ENCODE data around the gene LRRC4C.

The LRRC4C gene

GRCh38 chr11:41246399-41246745, 213.1 kb downstream of the LRRC4C start:
- DNase-seq, result no peak

GRCh38 chr11:41245704-41246398, 213.6 kb downstream of the LRRC4C start:
- no peak for DNase-seq

GRCh38 chr11:41245184-41245583, 214.3 kb downstream of the LRRC4C start:
- no peak for DNase-seq

- DNase-seq, result no peak
Observed at GRCh38 chr11:41237382-41237781, 222.1 kb downstream of the LRRC4C start.

- DNase-seq, result no peak
Observed at GRCh38 chr11:41235668-41236067, 223.8 kb downstream of the LRRC4C start.

- DNase-seq, result no peak
Observed at GRCh38 chr11:41225856-41226633, 233.4 kb downstream of the LRRC4C start.

GRCh38 chr11:41222236-41222635, 237.2 kb downstream of the LRRC4C start:
- DNase-seq, result no peak

- DNase-seq, result no peak
Observed at GRCh38 chr11:41206388-41206787, 253.1 kb downstream of the LRRC4C start.

- no peak for DNase-seq
Observed at GRCh38 chr11:41201156-41201555, 258.3 kb downstream of the LRRC4C start.

- no peak for DNase-seq
Observed at GRCh38 chr11:41190437-41191082, 268.9 kb downstream of the LRRC4C start.

GRCh38 chr11:41189701-41190436, 269.6 kb downstream of the LRRC4C start:
- no peak for DNase-seq

GRCh38 chr11:41177791-41178190, 281.7 kb downstream of the LRRC4C start:
- DNase-seq, result no peak

GRCh38 chr11:41175304-41175972, 284.0 kb downstream of the LRRC4C start:
- DNase-seq, result no peak

GRCh38 chr11:41146326-41146725, 313.1 kb downstream of the LRRC4C start:
- no peak for DNase-seq

- no peak for DNase-seq
Observed at GRCh38 chr11:41145420-41145819, 314.0 kb downstream of the LRRC4C start.

GRCh38 chr11:41134971-41135370, 324.5 kb downstream of the LRRC4C start:
- DNase-seq, result no peak

- DNase-seq, result no peak
Observed at GRCh38 chr11:41133023-41133422, 326.4 kb downstream of the LRRC4C start.

GRCh38 chr11:41121600-41121999, 337.9 kb downstream of the LRRC4C start:
- DNase-seq, result no peak

GRCh38 chr11:41119484-41119883, 340.0 kb downstream of the LRRC4C start:
- DNase-seq, result no peak

GRCh38 chr11:41118521-41118920, 340.9 kb downstream of the LRRC4C start:
- DNase-seq, result no peak

- no peak for DNase-seq
Observed at GRCh38 chr11:41116970-41117369, 342.5 kb downstream of the LRRC4C start.

GRCh38 chr11:41115066-41115465, 344.4 kb downstream of the LRRC4C start:
- DNase-seq, result no peak

- DNase-seq, result no peak
Observed at GRCh38 chr11:41113160-41113559, 346.3 kb downstream of the LRRC4C start.

Data from CD4-positive, alpha-beta T cell treated with Interleukin-10 for 1 hour (primary cell).